Type B pancreatic cell (in vitro differentiated cells): Measurements from ENCODE around the gene BLACAT1. TPM values are rescaled to one million over a fixed set of nuclear protein-coding genes. Genes with fewer than 3 reads are reported as not detected.

Experiments
- DNase-seq: peaks from one replicate; pipeline ENCODE4 v3.0.0; 2021; ENCODE audit warnings: mixed read lengths; ENCODE audit not compliant: unreplicated experiment; ENCODE audit errors: extremely low spot score
- H3K27ac Mint-ChIP-seq: 2 replicates; pipeline ENCODE4 v1.8.0; 2021; ENCODE audit warnings: mild to moderate bottlenecking, mixed read lengths
- H3K27me3 Mint-ChIP-seq: 2 replicates; pipeline ENCODE4 v1.8.0; 2021; ENCODE audit warnings: mixed read lengths
- H3K36me3 Mint-ChIP-seq: 2 replicates; pipeline ENCODE4 v1.8.0; 2021; ENCODE audit warnings: mixed read lengths
- H3K4me1 Mint-ChIP-seq: one replicate; pipeline ENCODE4 v1.8.0; 2021; ENCODE audit warnings: mixed read lengths; ENCODE audit not compliant: unreplicated experiment
- H3K4me3 Mint-ChIP-seq: 2 replicates; pipeline ENCODE4 v1.8.0; 2021; ENCODE audit warnings: mild to moderate bottlenecking, mixed read lengths
- H3K9me3 Mint-ChIP-seq: 2 replicates; pipeline ENCODE4 v1.8.0; 2021; ENCODE audit warnings: mixed read lengths
- CTCF ChIP-seq: fragments of 200-600 bp; sonication (generic); conservative IDR thresholded peaks from 2 replicates; pipeline ENCODE4 v1.5.0; 2021; ENCODE audit warnings: antibody characterized with exemption, mild to moderate bottlenecking
- total RNA-seq: library from RNA; stranded (reverse); gene quantifications from 2 replicates; pipeline ENCODE4 v1.2.1, GENCODE V29; 2021; ENCODE audit warnings: low replicate concordance

The BLACAT1 gene
- total RNA-seq, 1 donor from 2014 or later: 2.4 TPM

- Mint-ChIP-seq H3K9me3 (peaks cover 5% of the 10 kb centered on the region), H3K4me3 (no peak overlapping the region), H3K36me3 (no peaks in the 10 kb centered on the region), H3K27me3 (peaks cover 59% of the 10 kb centered on the region), H3K27ac (no peak overlapping the region), H3K4me1 (peaks cover 23% of the 10 kb centered on the region)
- TF ChIP-seq CTCF: no peak
- no peak for DNase-seq
These were observed 14.3 kb upstream of the BLACAT1 start for GRCh38 chr1:205470131-205470530.

DNA sequence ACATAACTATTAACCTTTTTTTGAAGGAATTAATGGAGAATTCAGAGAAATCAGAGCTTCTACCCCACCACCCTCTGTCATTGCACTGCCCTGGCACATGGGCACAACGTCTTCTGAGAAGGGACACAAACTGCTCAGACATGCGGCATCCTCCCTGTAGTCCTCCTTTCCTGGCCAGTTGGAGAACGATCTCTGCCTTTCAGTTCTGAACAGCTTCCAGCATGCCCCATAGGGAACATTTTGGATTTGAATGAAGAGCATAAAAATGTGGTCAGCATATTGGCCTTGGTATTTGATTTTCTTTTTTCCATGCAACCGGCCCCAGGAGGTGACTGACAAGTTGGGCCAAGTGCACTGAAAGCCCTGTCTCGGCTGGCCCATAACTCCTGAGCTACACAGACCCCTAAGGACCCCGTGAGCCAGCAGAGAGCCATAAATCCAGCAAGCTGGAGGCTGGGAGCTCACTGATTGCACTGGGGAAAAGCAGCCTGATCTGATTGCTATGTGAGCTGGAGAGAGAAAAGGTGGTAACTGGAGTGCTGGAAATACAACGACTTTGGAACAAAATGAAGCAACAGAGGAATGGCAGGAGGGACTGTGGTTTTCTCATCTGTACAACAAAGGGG, 10.9 kb upstream of the BLACAT1 start:
- peaks cover 35% of the 10 kb centered on the region for H3K27me3 Mint-ChIP-seq
- H3K36me3 Mint-ChIP-seq: no peaks in the 10 kb centered on the region
- no peak overlapping the region for H3K4me3 Mint-ChIP-seq
- TF ChIP-seq CTCF: no peak
- no peak for DNase-seq
- H3K9me3 Mint-ChIP-seq: no peaks in the 10 kb centered on the region
- peaks cover 9% of the 10 kb centered on the region for H3K4me1 Mint-ChIP-seq
- H3K27ac Mint-ChIP-seq: peak overlapping the region; percentile 32

GRCh38 chr1:205465392-205465791, 9.5 kb upstream of the BLACAT1 start:
- no peaks in the 10 kb centered on the region for H3K9me3 Mint-ChIP-seq
- no peaks in the 10 kb centered on the region for H3K36me3 Mint-ChIP-seq
- TF ChIP-seq CTCF: no peak
- H3K27ac Mint-ChIP-seq: no peak overlapping the region
- no peak overlapping the region for H3K4me3 Mint-ChIP-seq
- DNase-seq: no peak
- H3K27me3 Mint-ChIP-seq: peaks cover 39% of the 10 kb centered on the region
- H3K4me1 Mint-ChIP-seq: peaks cover 9% of the 10 kb centered on the region

GRCh38 chr1:205458777-205459566, 3.1 kb upstream of the BLACAT1 start:
- peaks cover 64% of the 10 kb centered on the region for H3K27me3 Mint-ChIP-seq
- H3K4me1 Mint-ChIP-seq: peaks cover 3% of the 10 kb centered on the region
- no peak for DNase-seq
- H3K36me3 Mint-ChIP-seq: no peaks in the 10 kb centered on the region
- H3K4me3 Mint-ChIP-seq: peak overlapping the region; percentile 50
- H3K27ac Mint-ChIP-seq: peak overlapping the region; percentile 3
- TF ChIP-seq CTCF: no peak
- no peaks in the 10 kb centered on the region for H3K9me3 Mint-ChIP-seq

- Mint-ChIP-seq H3K27ac (peak overlapping the region; percentile 63), H3K4me1 (peaks cover 3% of the 10 kb centered on the region), H3K36me3 (no peaks in the 10 kb centered on the region), H3K9me3 (no peaks in the 10 kb centered on the region), H3K4me3 (peak overlapping the region; percentile 88), H3K27me3 (peaks cover 82% of the 10 kb centered on the region)
- DNase-seq: no peak
- TF ChIP-seq CTCF: no peak
These were observed 1.3 kb upstream of the BLACAT1 start for GRCh38 chr1:205456868-205457745.
